ENCODE data around the gene RNF224. TPM values are rescaled to one million over a fixed set of nuclear protein-coding genes. Genes with fewer than 3 reads are reported as not detected.

The RNF224 gene
- total and polyA plus RNA-seq, 2 of the 13 experiments (the other 11 are each of a cell fraction or from before 2014, with no cell fraction given), result 0.09 TPM; not detected in 1

DNA sequence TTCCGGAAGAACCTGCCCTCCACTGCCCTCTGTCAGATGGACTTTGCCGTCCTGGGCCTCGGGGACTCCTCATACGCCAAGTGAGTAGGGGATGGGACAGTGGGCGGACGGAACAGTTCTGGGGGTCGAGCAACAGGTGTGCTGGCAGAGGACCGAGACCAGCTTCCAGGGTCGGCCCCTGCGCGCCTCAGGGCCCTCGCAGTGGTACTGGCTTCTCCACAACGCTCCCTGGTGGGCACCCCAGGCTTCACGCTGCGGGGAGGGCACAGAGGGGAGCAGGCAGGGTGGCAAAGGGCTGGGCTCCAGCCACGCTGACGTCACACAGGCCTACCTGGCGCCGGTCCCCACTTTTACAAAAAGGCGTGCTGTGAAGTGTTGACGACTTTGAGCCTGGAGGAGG, 14.8 kb upstream of the RNF224 start:
- no peak for DNase-seq (ENCODE audit: low spot score)
- CTCF ChIA-PET (ENCODE audit: low intra/inter-chr PET ratio, low total read pairs), result no interaction called here
- H3K79me2 ChIP-seq (ENCODE audit: insufficient read depth, low read length), result no peaks in the 10 kb centered on the region
- TF ChIP-seq HNRNPL (IDR thresholded peaks at IDR 0.05; ENCODE audit: low read depth, low read length) (0 out of 2 replicates have a peak, but pooled peaks have one; percentile 74), NCOR1 (IDR thresholded peaks at IDR 0.05; ENCODE audit: borderline replicate concordance, low read length) (no peak), AGO2 (optimal IDR thresholded peaks at IDR 0.05; ENCODE audit: low read depth, low read length) (peak; percentile 0)
- TF ChIP-seq, protein P1, sequence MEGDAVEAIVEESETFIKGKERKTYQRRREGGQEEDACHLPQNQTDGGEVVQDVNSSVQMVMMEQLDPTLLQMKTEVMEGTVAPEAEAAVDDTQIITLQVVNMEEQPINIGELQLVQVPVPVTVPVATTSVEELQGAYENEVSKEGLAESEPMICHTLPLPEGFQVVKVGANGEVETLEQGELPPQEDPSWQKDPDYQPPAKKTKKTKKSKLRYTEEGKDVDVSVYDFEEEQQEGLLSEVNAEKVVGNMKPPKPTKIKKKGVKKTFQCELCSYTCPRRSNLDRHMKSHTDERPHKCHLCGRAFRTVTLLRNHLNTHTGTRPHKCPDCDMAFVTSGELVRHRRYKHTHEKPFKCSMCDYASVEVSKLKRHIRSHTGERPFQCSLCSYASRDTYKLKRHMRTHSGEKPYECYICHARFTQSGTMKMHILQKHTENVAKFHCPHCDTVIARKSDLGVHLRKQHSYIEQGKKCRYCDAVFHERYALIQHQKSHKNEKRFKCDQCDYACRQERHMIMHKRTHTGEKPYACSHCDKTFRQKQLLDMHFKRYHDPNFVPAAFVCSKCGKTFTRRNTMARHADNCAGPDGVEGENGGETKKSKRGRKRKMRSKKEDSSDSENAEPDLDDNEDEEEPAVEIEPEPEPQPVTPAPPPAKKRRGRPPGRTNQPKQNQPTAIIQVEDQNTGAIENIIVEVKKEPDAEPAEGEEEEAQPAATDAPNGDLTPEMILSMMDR (CRISPR knock-in tag; IDR thresholded peaks at IDR 0.05), result peak; percentile 22; the same call in 1 of the 2 replicates
- H3K4me2 ChIP-seq (ENCODE audit: low read depth, low read length), result no peak overlapping the region
- BruUV-seq (replicated peaks), result no TSS peak
- peaks cover 7% of the 10 kb centered on the region; the same call in 1 of the 2 replicates for H3K4me1 ChIP-seq (ENCODE audit: insufficient read depth, low read length)
- H3K27me3 ChIP-seq (ENCODE audit: control insufficient read depth in 1 of 2, insufficient read depth in 2 of 2, low read length in 2 of 2), result no peaks in the 10 kb centered on the region
- FAIRE-seq, result no peak
- H3K9ac ChIP-seq (ENCODE audit: insufficient read depth, low read depth, low read length), result no peak overlapping the region
- H3K36me3 ChIP-seq (replicated peaks in 1 of 2; ENCODE audit: control insufficient read depth in 1 of 2, insufficient read depth in 2 of 2, low read length in 2 of 2), result no peaks in the 10 kb centered on the region; a peak in 1 of 5 replicates
- H4K20me1 ChIP-seq (ENCODE audit: insufficient read depth, low read length), result no peaks in the 10 kb centered on the region
- 92% methylated on average over 12 of the region's 21 CpGs for WGBS (ENCODE audit: low lambda C conversion rate)
- POLR2A ChIA-PET, result no interaction called here
- H3K4me3 ChIP-seq (replicated peaks in 1 of 3; ENCODE audit: insufficient read depth in 1 of 3, low read depth in 2 of 3, low read length in 3 of 3), result no peak overlapping the region
- no peak overlapping the region for H3K27ac ChIP-seq (ENCODE audit: extremely low read length, insufficient read depth, low read length)
- intact Hi-C loops (cut with micrococcal nuclease; ENCODE audit: unreplicated experiment), result no loop called here
- in situ Hi-C loops (cut with HindIII; ENCODE audit: extremely low pct_ligation_motif_present, low pct_unique_long_range_greater_than_20kb), result no loop called here
- no peak for ATAC-seq
- no peak overlapping the region for H2AFZ ChIP-seq (ENCODE audit: low read length)
- no peaks in the 10 kb centered on the region for H3K9me3 ChIP-seq (ENCODE audit: low read length)

DNA sequence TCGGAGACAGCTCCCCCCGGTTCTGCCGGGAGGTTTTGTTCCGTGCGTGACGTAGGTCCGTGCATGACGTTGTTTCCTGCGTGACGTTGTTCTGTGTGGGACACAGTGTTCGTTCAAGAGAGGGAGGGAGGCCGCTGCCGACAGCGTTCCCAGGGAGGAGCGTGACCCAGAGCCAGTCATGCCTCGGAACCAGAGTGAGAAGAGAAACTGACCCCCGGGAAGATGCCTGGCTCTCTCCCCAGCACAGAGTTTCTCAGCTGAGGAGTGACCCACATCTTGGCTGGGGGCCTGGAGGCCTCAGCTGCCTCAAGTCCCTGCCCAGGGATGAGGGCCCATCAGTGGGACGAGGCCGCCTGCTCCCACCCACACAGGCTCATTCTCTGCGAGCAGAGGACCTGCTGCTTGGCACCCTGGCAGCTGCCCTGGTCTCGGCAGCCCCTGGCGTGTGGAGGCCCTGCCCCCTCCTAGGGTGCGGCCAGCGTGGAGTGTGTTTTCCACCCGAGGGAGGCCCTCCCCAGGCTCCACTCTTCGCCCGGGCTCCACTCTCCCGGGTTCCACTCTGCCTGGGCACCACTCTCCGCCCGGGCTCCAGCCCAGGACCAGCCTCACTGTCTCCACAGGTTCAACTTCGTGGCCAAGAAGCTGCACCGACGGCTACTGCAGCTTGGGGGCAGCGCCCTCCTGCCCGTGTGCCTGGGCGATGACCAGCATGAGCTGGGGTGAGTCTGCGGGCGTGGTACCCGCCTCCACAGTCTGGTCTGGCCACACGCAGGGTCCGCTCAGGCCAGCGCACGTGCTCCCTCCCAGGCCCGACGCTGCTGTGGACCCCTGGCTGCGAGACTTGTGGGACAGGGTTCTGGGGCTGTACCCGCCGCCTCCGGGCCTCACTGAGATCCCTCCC, 13.9 kb upstream of the RNF224 start:
- Histone ChIP-seq H3K27me3 (ENCODE audit: control insufficient read depth in 1 of 2, insufficient read depth in 2 of 2, low read length in 2 of 2) (no peaks in the 10 kb centered on the region), H3K27ac (ENCODE audit: extremely low read length, insufficient read depth, low read length) (no peak overlapping the region), H3K36me3 (replicated peaks in 1 of 2; ENCODE audit: control insufficient read depth in 1 of 2, insufficient read depth in 2 of 2, low read length in 2 of 2) (no peaks in the 10 kb centered on the region; a peak in 1 of 5 replicates), H3K9me3 (ENCODE audit: low read length) (no peaks in the 10 kb centered on the region), H3K4me1 (ENCODE audit: insufficient read depth, low read length) (peaks cover 16% of the 10 kb centered on the region), H3K9ac (ENCODE audit: insufficient read depth, low read depth, low read length) (no peak overlapping the region), H2AFZ (ENCODE audit: low read length) (no peak overlapping the region), H3K4me3 (replicated peaks in 1 of 3; ENCODE audit: insufficient read depth in 1 of 3, low read depth in 2 of 3, low read length in 3 of 3) (no peak overlapping the region), H3K4me2 (ENCODE audit: low read depth, low read length) (no peak overlapping the region), H3K79me2 (ENCODE audit: insufficient read depth, low read length) (peaks cover under 1% of the 10 kb centered on the region), H4K20me1 (ENCODE audit: insufficient read depth, low read length) (no peaks in the 10 kb centered on the region)
- no TSS peak for BruUV-seq (replicated peaks)
- in situ Hi-C loops (cut with HindIII; ENCODE audit: extremely low pct_ligation_motif_present, low pct_unique_long_range_greater_than_20kb), result no loop called here
- CTCF ChIA-PET (ENCODE audit: low intra/inter-chr PET ratio, low total read pairs), result no interaction called here
- POLR2A ChIA-PET, result no interaction called here
- intact Hi-C loops (cut with micrococcal nuclease; ENCODE audit: unreplicated experiment), result no loop called here
- ATAC-seq, result no peak
- FAIRE-seq, result no peak
- no peak for DNase-seq (ENCODE audit: low spot score)
- 95% methylated on average over 28 of the region's 49 CpGs for WGBS (ENCODE audit: low lambda C conversion rate)
- TF ChIP-seq, protein P2, sequence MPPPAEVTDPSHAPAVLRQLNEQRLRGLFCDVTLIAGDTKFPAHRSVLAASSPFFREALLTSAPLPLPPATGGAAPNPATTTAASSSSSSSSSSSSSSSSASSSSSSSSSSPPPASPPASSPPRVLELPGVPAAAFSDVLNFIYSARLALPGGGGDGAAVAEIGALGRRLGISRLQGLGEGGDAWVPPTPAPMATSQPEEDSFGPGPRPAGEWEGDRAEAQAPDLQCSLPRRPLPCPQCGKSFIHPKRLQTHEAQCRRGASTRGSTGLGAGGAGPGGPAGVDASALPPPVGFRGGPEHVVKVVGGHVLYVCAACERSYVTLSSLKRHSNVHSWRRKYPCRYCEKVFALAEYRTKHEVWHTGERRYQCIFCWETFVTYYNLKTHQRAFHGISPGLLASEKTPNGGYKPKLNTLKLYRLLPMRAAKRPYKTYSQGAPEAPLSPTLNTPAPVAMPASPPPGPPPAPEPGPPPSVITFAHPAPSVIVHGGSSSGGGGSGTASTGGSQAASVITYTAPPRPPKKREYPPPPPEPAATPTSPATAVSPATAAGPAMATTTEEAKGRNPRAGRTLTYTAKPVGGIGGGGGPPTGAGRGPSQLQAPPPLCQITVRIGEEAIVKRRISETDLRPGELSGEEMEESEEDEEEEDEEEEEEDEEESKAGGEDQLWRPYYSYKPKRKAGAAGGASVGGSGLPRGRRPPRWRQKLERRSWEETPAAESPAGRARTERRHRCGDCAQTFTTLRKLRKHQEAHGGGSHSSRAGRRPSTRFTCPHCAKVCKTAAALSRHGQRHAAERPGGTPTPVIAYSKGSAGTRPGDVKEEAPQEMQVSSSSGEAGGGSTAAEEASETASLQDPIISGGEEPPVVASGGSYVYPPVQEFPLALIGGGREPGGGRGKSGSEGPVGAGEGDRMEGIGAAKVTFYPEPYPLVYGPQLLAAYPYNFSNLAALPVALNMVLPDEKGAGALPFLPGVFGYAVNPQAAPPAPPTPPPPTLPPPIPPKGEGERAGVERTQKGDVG (CRISPR knock-in tag; IDR thresholded peaks at IDR 0.05; ENCODE audit: borderline replicate concordance), result 0 out of 2 replicates have a peak, but pooled peaks have one; percentile 49
- TF ChIP-seq RAD21 (CRISPR knock-in tag; IDR thresholded peaks at IDR 0.05), result peak; percentile 56; the same call in 1 of the 2 replicates
- TF ChIP-seq ZNF225 (CRISPR knock-in tag; IDR thresholded peaks at IDR 0.05), result no peak
- TF ChIP-seq, protein P3, sequence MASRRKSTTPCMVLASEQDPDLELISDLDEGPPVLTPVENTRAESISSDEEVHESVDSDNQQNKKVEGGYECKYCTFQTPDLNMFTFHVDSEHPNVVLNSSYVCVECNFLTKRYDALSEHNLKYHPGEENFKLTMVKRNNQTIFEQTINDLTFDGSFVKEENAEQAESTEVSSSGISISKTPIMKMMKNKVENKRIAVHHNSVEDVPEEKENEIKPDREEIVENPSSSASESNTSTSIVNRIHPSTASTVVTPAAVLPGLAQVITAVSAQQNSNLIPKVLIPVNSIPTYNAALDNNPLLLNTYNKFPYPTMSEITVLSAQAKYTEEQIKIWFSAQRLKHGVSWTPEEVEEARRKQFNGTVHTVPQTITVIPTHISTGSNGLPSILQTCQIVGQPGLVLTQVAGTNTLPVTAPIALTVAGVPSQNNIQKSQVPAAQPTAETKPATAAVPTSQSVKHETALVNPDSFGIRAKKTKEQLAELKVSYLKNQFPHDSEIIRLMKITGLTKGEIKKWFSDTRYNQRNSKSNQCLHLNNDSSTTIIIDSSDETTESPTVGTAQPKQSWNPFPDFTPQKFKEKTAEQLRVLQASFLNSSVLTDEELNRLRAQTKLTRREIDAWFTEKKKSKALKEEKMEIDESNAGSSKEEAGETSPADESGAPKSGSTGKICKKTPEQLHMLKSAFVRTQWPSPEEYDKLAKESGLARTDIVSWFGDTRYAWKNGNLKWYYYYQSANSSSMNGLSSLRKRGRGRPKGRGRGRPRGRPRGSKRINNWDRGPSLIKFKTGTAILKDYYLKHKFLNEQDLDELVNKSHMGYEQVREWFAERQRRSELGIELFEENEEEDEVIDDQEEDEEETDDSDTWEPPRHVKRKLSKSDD (CRISPR knock-in tag; IDR thresholded peaks at IDR 0.05; ENCODE audit: low read depth), result no peak
